Smooth muscle cell (in vitro differentiated cells): ENCODE measurements around the gene ERCC8. TPM values are rescaled to one million over a fixed set of nuclear protein-coding genes. Genes with fewer than 3 reads are reported as not detected.

ENCODE experiments used
- DNase-seq: peaks from one replicate; lab custom pipeline; 2025; ENCODE audit not compliant: unreplicated experiment; lab: John Stamatoyannopoulos, UW
- H2AFZ ChIP-seq: fragments of 200-600 bp; sonication (generic); 2 replicates; pipeline ENCODE4 v1.6.0; 2016; ENCODE audit warnings: antibody characterized with exemption, low read depth, mild to moderate bottlenecking
- H3F3A ChIP-seq: fragments of 200-600 bp; sonication (generic); 2 replicates; pipeline ENCODE4 v1.6.0; 2017; ENCODE audit warnings: antibody characterized with exemption, low read depth
- H3K27ac ChIP-seq: fragments of 200-600 bp; sonication (generic); 2 replicates; pipeline ENCODE4 v1.5.1; 2016; ENCODE audit warnings: low read depth, mild to moderate bottlenecking
- H3K27me3 ChIP-seq: fragments of 200-600 bp; sonication (generic); 2 replicates; pipeline ENCODE4 v1.6.1; 2016; ENCODE audit warnings: low read depth, mild to moderate bottlenecking
- H3K36me3 ChIP-seq: fragments of 200-600 bp; sonication (generic); 2 replicates; pipeline ENCODE4 v1.5.1; 2016; ENCODE audit warnings: low read depth
- H3K4me1 ChIP-seq: fragments of 200-600 bp; sonication (generic); 2 replicates; pipeline ENCODE4 v1.5.1; 2016; ENCODE audit warnings: low read depth
- H3K4me2 ChIP-seq: fragments of 200-600 bp; sonication (generic); 2 replicates; pipeline ENCODE4 v1.6.0; 2016; ENCODE audit warnings: mild to moderate bottlenecking
- H3K4me3 ChIP-seq: fragments of 200-600 bp; sonication (generic); 2 replicates; pipeline ENCODE4 v1.5.1; 2016; ENCODE audit warnings: mild to moderate bottlenecking
- H3K79me2 ChIP-seq: fragments of 200-600 bp; sonication (generic); 2 replicates; pipeline ENCODE4 v1.6.0; 2016; ENCODE audit warnings: low read depth, mild to moderate bottlenecking
- H3K9ac ChIP-seq: fragments of 200-600 bp; sonication (generic); 2 replicates; pipeline ENCODE4 v1.6.0; 2016; ENCODE audit warnings: low read depth
- H3K9me3 ChIP-seq: fragments of 200-600 bp; sonication (generic); replicated peaks from 2 replicates; pipeline ENCODE4 v1.5.1; 2016; ENCODE audit warnings: low read depth
- H4K20me1 ChIP-seq: fragments of 200-600 bp; sonication (generic); 2 replicates; pipeline ENCODE4 v1.6.0; 2016; ENCODE audit warnings: low read depth
- CTCF ChIP-seq: fragments of 200-600 bp; sonication (generic); IDR thresholded peaks from 2 replicates; pipeline ENCODE4 v1.5.1; 2017; ENCODE audit warnings: borderline replicate concordance, mild to moderate bottlenecking, antibody characterized with exemption; ENCODE audit not compliant: insufficient read depth, poor library complexity, severe bottlenecking
- WGBS: methylation state at CpG from one replicate; pipeline ENCODE4 v1.1.7; 2016; ENCODE audit warnings: low lambda C conversion rate; 5-methylcytosine and 5-hydroxymethylcytosine counted together
- polyA plus RNA-seq: library from polyadenylated mRNA; unstranded; fragments of >200 nt; fragmentation: Nextera tagmentation; extraction: Ambion mirVana; gene quantifications from 2 replicates; pipeline ENCODE4 v1.2.1, GENCODE V29; 2016
- total RNA-seq: library from RNA; depleted of rRNA; stranded (reverse); fragments of >200 nt; gene quantifications from 2 replicates; pipeline ENCODE4 v1.2.3, GENCODE V29; 2014

The ERCC8 gene
- total and polyA plus RNA-seq, 2 experiments from 2014 or later, result 19.5 to 28.9 TPM

- no peak overlapping the region for H3K27ac ChIP-seq
- H2AFZ ChIP-seq, result no peak overlapping the region
- no peaks in the 10 kb centered on the region for H3K79me2 ChIP-seq
- no peak overlapping the region for H3K4me3 ChIP-seq
- no peaks in the 10 kb centered on the region for H3K27me3 ChIP-seq
- no peak overlapping the region for H3K4me2 ChIP-seq
- H3K4me1 ChIP-seq, result no peaks in the 10 kb centered on the region
- no peak for DNase-seq
- H3K9ac ChIP-seq, result no peak overlapping the region
- WGBS, result 86% methylated on average over 6 of the region's 6 CpGs
- TF ChIP-seq CTCF, result peak; percentile 33
- H4K20me1 ChIP-seq, result peaks cover 9% of the 10 kb centered on the region
- H3K36me3 ChIP-seq, result peaks cover 4% of the 10 kb centered on the region
- no peaks in the 10 kb centered on the region for H3K9me3 ChIP-seq
- H3F3A ChIP-seq, result no peaks in the 10 kb centered on the region
Observed at GRCh38 chr5:60929024-60929423, 15.8 kb downstream of the ERCC8 start.

GRCh38 chr5:60927450-60927849, 17.4 kb downstream of the ERCC8 start:
- H3K4me3 ChIP-seq, result no peak overlapping the region
- peaks cover 3% of the 10 kb centered on the region for H3K79me2 ChIP-seq
- H3K27ac ChIP-seq, result no peak overlapping the region
- peaks cover 4% of the 10 kb centered on the region for H3K36me3 ChIP-seq
- no peaks in the 10 kb centered on the region for H3K27me3 ChIP-seq
- no peak overlapping the region for H3K4me2 ChIP-seq
- H3K4me1 ChIP-seq, result no peaks in the 10 kb centered on the region
- H3F3A ChIP-seq, result no peaks in the 10 kb centered on the region
- no peaks in the 10 kb centered on the region for H3K9me3 ChIP-seq
- H3K9ac ChIP-seq, result no peak overlapping the region
- DNase-seq, result no peak
- H2AFZ ChIP-seq, result no peak overlapping the region
- TF ChIP-seq CTCF, result no peak
- peaks cover 9% of the 10 kb centered on the region for H4K20me1 ChIP-seq

- no peaks in the 10 kb centered on the region for H3K4me1 ChIP-seq
- H3K9ac ChIP-seq, result no peak overlapping the region
- no peaks in the 10 kb centered on the region for H4K20me1 ChIP-seq
- peaks cover 8% of the 10 kb centered on the region for H3K36me3 ChIP-seq
- H3K4me2 ChIP-seq, result no peak overlapping the region
- DNase-seq, result no peak
- H3K27ac ChIP-seq, result no peak overlapping the region
- H3K79me2 ChIP-seq, result no peaks in the 10 kb centered on the region
- H3K27me3 ChIP-seq, result no peaks in the 10 kb centered on the region
- H3K9me3 ChIP-seq, result no peaks in the 10 kb centered on the region
- H2AFZ ChIP-seq, result no peak overlapping the region
- WGBS, result 98% methylated on average over 2 of the region's 2 CpGs
- no peak for TF ChIP-seq CTCF
- no peaks in the 10 kb centered on the region for H3F3A ChIP-seq
- H3K4me3 ChIP-seq, result no peak overlapping the region
Observed at GRCh38 chr5:60918466-60918865, 26.4 kb downstream of the ERCC8 start.

- Histone ChIP-seq H2AFZ (no peak overlapping the region), H3K36me3 (peaks cover 8% of the 10 kb centered on the region), H3K4me1 (no peaks in the 10 kb centered on the region), H3K4me2 (no peak overlapping the region), H3K27ac (no peak overlapping the region), H4K20me1 (no peaks in the 10 kb centered on the region), H3K9me3 (no peaks in the 10 kb centered on the region), H3K79me2 (no peaks in the 10 kb centered on the region), H3F3A (no peaks in the 10 kb centered on the region), H3K4me3 (no peak overlapping the region), H3K9ac (no peak overlapping the region), H3K27me3 (no peaks in the 10 kb centered on the region)
- TF ChIP-seq CTCF, result no peak
- DNase-seq, result no peak
Observed at GRCh38 chr5:60916646-60917045, 28.2 kb downstream of the ERCC8 start.
